Stimulated activated CD8-positive, alpha-beta memory T cell treated with anti-CD3 and anti-CD28 coated beads, Interleukin-15, amount 100 ng/mL, for 24 hours (primary cell): ENCODE measurements around the gene LONRF2.

Source experiments
- DNase-seq: peaks from one replicate; pipeline ENCODE4 v3.0.0-alpha.2; 2020; ENCODE audit warnings: low read depth

The LONRF2 gene

DNA sequence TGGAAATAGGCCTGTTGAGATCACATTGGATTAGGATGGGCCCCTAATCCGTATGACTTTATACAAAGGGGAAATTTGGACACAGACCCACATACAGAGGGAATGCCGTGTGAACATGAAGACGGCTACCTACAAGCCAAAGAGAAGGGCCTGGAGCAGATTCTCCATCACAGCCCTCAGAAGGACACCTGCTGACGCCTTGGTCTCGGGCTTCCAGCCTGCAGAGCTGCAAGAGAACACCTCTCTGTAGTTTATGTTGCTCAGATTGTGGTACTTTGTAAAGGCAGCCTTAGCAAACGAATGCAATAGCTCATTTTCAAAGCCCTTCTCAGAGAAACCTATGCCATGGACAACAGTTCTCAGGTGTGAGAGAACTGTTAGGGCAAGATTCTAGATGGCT lies 86.1 kb downstream of the LONRF2 start:
- no peak for DNase-seq

DNA sequence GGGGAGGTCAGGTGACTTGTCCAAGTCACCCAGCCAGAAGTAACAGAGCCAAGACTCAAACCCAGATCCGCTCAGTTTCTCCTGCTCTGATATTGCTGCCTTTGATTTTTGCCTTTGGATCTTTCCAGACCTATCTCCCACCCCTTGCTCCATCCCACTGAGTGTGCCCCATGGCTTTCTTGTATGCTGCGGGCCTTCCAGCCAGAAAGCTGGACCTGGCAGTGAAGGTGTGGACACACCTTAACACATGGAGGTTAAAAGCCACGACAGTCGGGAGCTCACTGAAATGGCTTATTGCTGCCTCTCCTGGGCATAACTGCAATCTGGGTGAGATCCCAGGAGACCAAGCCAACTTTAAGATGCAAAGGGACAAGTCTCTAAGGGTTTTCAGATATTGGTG lies 86.7 kb downstream of the LONRF2 start:
- DNase-seq, result no peak

DNA sequence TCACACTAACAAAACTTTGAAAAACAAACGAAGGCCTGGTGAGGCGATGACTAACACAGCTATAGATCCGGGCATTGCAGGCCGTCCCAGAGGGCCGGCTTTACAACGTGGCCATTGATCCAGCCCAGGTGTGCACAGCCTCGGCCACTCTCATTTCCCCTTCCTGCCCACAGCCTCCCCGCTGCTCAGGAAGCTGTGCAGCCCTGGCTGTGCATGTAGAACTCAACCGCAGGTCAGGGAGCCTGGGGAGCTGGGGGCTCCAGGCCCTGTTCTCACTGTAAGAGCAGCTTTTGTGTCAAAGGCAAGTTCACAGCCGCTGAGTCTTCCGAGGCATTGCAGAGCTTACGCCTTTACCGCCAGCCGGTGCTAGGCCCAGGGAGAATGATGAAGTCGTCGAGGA lies 87.2 kb downstream of the LONRF2 start:
- DNase-seq, result no peak

DNA sequence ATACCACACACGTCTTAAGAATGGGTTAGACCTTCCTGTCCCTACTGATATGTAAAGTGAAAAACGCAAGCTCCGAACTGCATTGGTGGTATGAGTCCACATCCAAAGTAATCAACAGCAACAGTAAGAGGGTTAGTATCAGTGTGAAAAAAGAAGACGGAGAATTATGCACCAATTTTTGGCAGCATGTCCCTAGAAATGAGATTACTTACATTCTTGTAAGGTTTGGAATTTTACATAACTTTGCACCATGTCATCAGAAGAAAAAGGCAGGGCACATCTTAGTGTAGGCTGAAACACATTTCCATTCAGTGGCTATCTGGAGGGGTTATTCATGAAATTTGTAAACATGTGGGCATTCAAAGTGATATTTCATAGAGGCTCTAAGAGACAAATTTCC lies 88.2 kb downstream of the LONRF2 start:
- DNase-seq, result no peak

DNA sequence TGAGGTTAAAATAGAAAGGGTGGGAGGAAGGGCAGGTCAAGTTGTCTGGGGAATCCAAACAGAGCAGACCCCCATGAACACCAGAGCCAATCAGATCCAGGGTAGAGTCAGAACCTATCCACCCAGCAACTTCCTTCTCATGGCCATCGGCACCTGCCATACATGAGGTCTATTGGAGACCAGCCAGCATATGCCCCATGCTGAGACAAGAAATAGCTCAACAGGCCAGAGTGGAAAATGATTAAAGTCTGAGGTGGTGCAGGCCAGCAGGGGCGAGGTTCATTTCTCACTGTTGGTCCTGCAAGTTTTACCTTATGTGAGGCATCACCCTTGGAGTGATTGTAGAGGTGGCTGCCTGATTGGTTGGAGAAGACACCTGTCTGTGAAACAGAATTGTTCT lies 89.2 kb downstream of the LONRF2 start:
- DNase-seq, result no peak

DNA sequence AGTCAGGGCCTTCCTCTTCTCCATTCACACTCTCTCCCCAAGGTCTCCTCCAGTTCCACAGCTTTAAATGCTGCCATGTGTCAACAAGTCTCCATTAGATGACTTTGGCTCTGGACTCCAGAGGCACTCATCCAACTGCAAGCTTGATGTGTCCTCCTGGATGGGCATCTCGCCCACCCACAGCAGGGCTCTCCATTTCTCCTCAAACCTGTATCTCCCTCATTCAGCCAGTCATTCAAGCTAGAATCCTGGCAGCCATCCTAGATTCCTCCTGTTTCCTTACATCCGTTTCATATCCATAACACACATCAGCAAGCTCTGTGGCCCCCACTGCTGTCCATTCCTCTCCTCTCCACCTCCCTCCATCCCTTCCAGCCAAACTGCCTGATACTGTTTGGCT lies 91.5 kb downstream of the LONRF2 start:
- DNase-seq, result no peak

DNA sequence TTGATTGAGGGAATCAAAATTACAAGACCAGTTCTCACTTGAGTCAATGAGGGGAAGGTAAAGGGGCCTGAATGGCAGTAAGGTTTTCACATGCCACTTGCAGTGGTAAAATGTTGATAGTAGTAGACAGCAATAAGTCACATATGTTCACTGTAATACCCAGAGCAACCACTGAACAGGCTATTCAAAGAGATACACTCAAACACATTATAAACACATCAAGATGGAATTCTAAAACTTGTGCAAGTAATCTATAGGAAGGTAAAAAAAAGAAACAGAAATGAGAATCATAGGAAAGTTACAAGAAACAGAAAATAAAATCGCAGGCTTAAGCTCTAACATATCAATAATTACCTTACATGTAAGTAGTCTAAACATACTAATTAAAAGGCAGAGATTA lies 93.3 kb downstream of the LONRF2 start:
- DNase-seq, result no peak

DNA sequence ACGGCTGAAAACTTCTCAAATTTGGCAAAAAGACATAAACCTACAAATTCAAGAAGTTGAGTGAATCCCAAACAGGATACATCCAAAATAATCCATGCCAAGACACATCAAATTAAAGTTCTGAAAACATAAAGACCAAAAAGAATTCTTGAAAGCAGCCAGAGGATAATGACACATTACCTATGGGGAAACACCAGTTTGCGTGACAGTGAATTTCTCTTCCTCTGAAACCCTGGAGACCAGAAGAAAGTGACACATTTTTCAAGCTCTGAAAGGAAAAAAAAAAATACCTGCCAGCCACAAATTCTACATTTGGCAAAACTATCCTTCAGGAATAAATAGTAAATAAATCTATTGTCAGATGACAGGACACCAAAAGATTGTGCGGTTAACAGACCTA lies 93.9 kb downstream of the LONRF2 start:
- no peak for DNase-seq

DNA sequence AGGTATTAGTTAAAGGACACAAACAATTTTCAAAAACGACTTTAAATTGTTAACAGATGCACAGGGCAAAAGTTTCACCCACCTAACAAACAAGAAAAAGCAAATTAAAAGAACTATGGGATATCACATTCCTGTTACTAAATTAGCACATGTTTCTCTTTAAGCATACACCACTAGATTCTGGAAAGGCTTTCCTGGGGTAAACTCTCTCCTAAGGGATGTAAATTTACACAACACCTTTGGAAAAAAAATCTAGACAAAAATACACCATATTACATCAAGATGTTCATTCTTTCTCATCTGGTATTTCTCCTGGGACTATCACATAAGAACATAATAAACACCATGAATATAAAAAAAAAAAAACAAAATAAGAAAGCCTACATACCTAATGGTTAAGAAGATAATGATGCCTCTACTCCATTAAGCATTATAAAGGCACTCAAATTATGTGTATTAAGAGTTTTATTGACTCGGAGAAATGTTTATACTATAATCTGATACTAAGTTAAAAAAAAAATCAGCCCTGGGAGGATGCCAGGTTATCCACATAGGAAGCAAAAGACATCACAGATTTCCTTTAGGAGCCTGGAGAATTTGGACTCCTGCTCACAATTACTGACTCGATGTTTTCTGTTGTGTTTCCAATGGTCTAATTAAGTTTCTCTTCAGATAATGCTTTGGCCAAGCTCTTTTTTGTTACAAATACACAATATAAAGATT lies 97.2 kb downstream of the LONRF2 start:
- no peak for DNase-seq

DNA sequence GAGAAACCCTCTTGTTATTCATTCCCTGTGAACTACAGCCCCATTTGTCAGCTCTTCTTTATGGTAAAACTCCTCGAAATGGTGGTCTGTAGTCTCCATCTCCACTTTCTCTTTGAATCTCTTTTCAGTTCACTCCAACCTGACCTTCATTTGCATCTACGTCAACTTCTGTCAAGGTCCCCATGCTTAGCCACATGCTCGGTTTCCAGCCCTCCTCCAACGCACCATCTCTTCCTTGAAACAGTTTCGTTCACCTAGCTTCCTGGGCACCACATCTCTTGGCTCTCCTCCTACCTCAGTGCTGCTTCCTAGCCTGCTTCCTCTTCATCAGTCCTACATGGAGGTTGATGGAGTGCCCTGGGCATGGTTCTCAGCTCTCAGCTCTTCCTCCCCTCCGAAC lies 98.8 kb downstream of the LONRF2 start:
- DNase-seq, result no peak
